KOPT-K1 (cell line): ENCODE measurements around the gene KCNE4.

ENCODE experiments used
- H3K27ac ChIP-seq: fragments of 200-600 bp; sonication (generic); 2 replicates; pipeline ENCODE4 v1.5.1; 2016; ENCODE audit warnings: antibody characterized with exemption, mild to moderate bottlenecking, low read depth, low read length; ENCODE audit not compliant: poor library complexity, severe bottlenecking
- H3K36me3 ChIP-seq: fragments of 200-600 bp; sonication (generic); 2 replicates; pipeline ENCODE4 v1.5.1; 2017; ENCODE audit warnings: antibody characterized with exemption, mild to moderate bottlenecking, low read length, moderate library complexity; ENCODE audit not compliant: insufficient read depth
- H3K9me3 ChIP-seq: fragments of 200-600 bp; sonication (generic); 2 replicates; pipeline ENCODE4 v1.5.1; 2017; ENCODE audit warnings: antibody characterized with exemption, low read length, mild to moderate bottlenecking; ENCODE audit not compliant: insufficient read depth, poor library complexity, severe bottlenecking

The KCNE4 gene

GRCh38 chr2:223032187-223033142, 19.5 kb upstream of the KCNE4 start:
- Histone ChIP-seq H3K9me3 (peaks cover 10% of the 10 kb centered on the region), H3K36me3 (no peaks in the 10 kb centered on the region), H3K27ac (no peak overlapping the region)

GRCh38 chr2:223034221-223034975, 17.6 kb upstream of the KCNE4 start:
- Histone ChIP-seq H3K9me3 (peaks cover 10% of the 10 kb centered on the region), H3K27ac (no peak overlapping the region)

GRCh38 chr2:223036790-223037444, 15.1 kb upstream of the KCNE4 start:
- no peak overlapping the region for H3K27ac ChIP-seq
- peaks cover 7% of the 10 kb centered on the region for H3K9me3 ChIP-seq
- H3K36me3 ChIP-seq, result no peaks in the 10 kb centered on the region

More at GRCh38 chr2:223034221-223034975, 17.6 kb upstream of the KCNE4 start:
- no peaks in the 10 kb centered on the region for H3K36me3 ChIP-seq

GRCh38 chr2:223037445-223037800, 14.6 kb upstream of the KCNE4 start:
- H3K9me3 ChIP-seq, result peaks cover 2% of the 10 kb centered on the region

GRCh38 chr2:223039618-223040017, 12.4 kb upstream of the KCNE4 start:
- Histone ChIP-seq H3K36me3 (no peaks in the 10 kb centered on the region), H3K9me3 (no peaks in the 10 kb centered on the region), H3K27ac (no peak overlapping the region)

More at GRCh38 chr2:223037445-223037800, 14.6 kb upstream of the KCNE4 start:
- no peak overlapping the region for H3K27ac ChIP-seq
- no peaks in the 10 kb centered on the region for H3K36me3 ChIP-seq

- Histone ChIP-seq H3K27ac (no peak overlapping the region), H3K36me3 (no peaks in the 10 kb centered on the region), H3K9me3 (no peaks in the 10 kb centered on the region)
Observed at GRCh38 chr2:223040527-223040926, 11.5 kb upstream of the KCNE4 start.

GRCh38 chr2:223041527-223042109, 10.4 kb upstream of the KCNE4 start:
- no peaks in the 10 kb centered on the region for H3K9me3 ChIP-seq
- no peak overlapping the region for H3K27ac ChIP-seq
- H3K36me3 ChIP-seq, result no peaks in the 10 kb centered on the region

GRCh38 chr2:223042284-223042683, 9.7 kb upstream of the KCNE4 start:
- Histone ChIP-seq H3K9me3 (no peaks in the 10 kb centered on the region), H3K27ac (no peak overlapping the region), H3K36me3 (no peaks in the 10 kb centered on the region)

- Histone ChIP-seq H3K36me3 (no peaks in the 10 kb centered on the region), H3K27ac (no peak overlapping the region), H3K9me3 (no peaks in the 10 kb centered on the region)
Observed at GRCh38 chr2:223042704-223043118, 9.3 kb upstream of the KCNE4 start.

GRCh38 chr2:223043164-223043941, 8.6 kb upstream of the KCNE4 start:
- Histone ChIP-seq H3K36me3 (no peaks in the 10 kb centered on the region), H3K9me3 (no peaks in the 10 kb centered on the region), H3K27ac (no peak overlapping the region)

GRCh38 chr2:223044092-223044836, 7.7 kb upstream of the KCNE4 start:
- no peaks in the 10 kb centered on the region for H3K9me3 ChIP-seq
- H3K36me3 ChIP-seq, result no peaks in the 10 kb centered on the region
- H3K27ac ChIP-seq, result no peak overlapping the region

GRCh38 chr2:223044916-223045700, 6.9 kb upstream of the KCNE4 start:
- H3K27ac ChIP-seq, result no peak overlapping the region
- no peaks in the 10 kb centered on the region for H3K9me3 ChIP-seq
- H3K36me3 ChIP-seq, result no peaks in the 10 kb centered on the region

GRCh38 chr2:223046470-223047040, 5.4 kb upstream of the KCNE4 start:
- no peaks in the 10 kb centered on the region for H3K36me3 ChIP-seq
- no peaks in the 10 kb centered on the region for H3K9me3 ChIP-seq
- H3K27ac ChIP-seq, result no peak overlapping the region
